Measurements from ENCODE around the gene AHI1. TPM values are rescaled to one million over a fixed set of nuclear protein-coding genes. Genes with fewer than 3 reads are reported as not detected.

AHI1 gene
- total and polyA plus RNA-seq, 2 donors (not counting 1 experiment from before 2014, with no cell fraction given) = 8.3 to 61.7 TPM

DNA sequence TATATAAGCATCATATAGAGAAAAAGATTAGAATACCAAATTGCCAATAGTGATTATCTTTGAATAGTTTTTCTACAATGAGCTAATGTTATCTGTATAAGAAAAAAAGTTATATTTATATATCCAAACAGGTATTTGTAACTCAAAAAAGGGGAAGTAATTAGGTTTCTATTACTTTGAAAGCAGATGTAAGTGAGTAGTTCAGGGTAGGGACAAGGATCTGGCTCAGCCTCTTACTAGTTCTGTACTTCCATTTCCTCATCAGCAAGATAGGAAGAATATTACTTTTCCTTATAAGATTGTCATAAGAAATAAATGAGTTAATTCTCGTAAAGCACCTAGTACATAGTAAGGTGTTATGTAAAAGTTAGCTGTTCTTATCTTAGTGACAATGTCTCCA is 32.2 kb downstream of the AHI1 start:
- Mint-ChIP-seq H3K4me3 (no peak overlapping the region), H3K27me3 (no peaks in the 10 kb centered on the region), H3K27ac (no peak overlapping the region), H3K4me1 (peaks cover 11% of the 10 kb centered on the region), H3K9me3 (ENCODE audit: insufficient read depth) (no peaks in the 10 kb centered on the region)
- no peaks in the 10 kb centered on the region for H3K36me3 ChIP-seq (replicated peaks in 1 of 2; ENCODE audit: control extremely low read depth in 1 of 2, control insufficient read depth in 1 of 2, extremely low read depth in 1 of 2, insufficient read depth in 2 of 2, low read length in 1 of 2)
- peak overlapping the region; percentile 5 for H3K4me2 ChIP-seq (replicated peaks; ENCODE audit: low read depth, low read length, poor library complexity, severe bottlenecking)
- no CpG with 5 or more reads among the region's 1 CpG for WGBS (ENCODE audit: insufficient coverage)
- DNase-seq (peak; percentile 49), ATAC-seq (ENCODE audit: low read depth) (peak; percentile 53)
- no peak overlapping the region for H3K9ac ChIP-seq (ENCODE audit: low read length)
- no peaks in the 10 kb centered on the region for H3K9me3 ChIP-seq (ENCODE audit: control extremely low read depth in 1 of 3, control insufficient read depth in 2 of 3, insufficient read depth in 1 of 3, low read length in 2 of 3)
- no peak overlapping the region for H2AFZ ChIP-seq (ENCODE audit: insufficient read depth, low read depth, low read length, poor library complexity, severe bottlenecking)
- H3K4me3 ChIP-seq (ENCODE audit: control extremely low read depth in 1 of 5, extremely low read depth in 1 of 5, insufficient read depth in 1 of 5, low read depth in 2 of 5, low read length in 4 of 5) = no peak overlapping the region
- H3K27ac ChIP-seq (ENCODE audit: low read length in 2 of 2) = no peak overlapping the region
- H4K20me1 ChIP-seq (ENCODE audit: control insufficient read depth, insufficient read depth, low read length, poor library complexity, severe bottlenecking) = peaks cover 7% of the 10 kb centered on the region
- intact Hi-C loops (cut with micrococcal nuclease) = no loop called here
- H3K27me3 ChIP-seq (replicated peaks in 1 of 4; ENCODE audit: control extremely low read depth in 1 of 4, control insufficient read depth in 3 of 4, insufficient read depth in 4 of 4, low read length in 3 of 4) = no peaks in the 10 kb centered on the region
- H3K4me1 ChIP-seq (ENCODE audit: control insufficient read depth in 2 of 2, insufficient read depth in 2 of 2, low read length in 2 of 2) = peaks cover 9 to 18% of the 10 kb centered on the region in 2 donors
- ChIA-PET CTCF (interaction anchor here (1.0 to 2.6 kb wide), 5 partner anchors 11 to 761 kb away, joined by 4 to 10 read pairs (median 5); partner anchors contain the start of gene AHI1), POLR2A (no interaction called here)
- TF ChIP-seq, protein P1, sequence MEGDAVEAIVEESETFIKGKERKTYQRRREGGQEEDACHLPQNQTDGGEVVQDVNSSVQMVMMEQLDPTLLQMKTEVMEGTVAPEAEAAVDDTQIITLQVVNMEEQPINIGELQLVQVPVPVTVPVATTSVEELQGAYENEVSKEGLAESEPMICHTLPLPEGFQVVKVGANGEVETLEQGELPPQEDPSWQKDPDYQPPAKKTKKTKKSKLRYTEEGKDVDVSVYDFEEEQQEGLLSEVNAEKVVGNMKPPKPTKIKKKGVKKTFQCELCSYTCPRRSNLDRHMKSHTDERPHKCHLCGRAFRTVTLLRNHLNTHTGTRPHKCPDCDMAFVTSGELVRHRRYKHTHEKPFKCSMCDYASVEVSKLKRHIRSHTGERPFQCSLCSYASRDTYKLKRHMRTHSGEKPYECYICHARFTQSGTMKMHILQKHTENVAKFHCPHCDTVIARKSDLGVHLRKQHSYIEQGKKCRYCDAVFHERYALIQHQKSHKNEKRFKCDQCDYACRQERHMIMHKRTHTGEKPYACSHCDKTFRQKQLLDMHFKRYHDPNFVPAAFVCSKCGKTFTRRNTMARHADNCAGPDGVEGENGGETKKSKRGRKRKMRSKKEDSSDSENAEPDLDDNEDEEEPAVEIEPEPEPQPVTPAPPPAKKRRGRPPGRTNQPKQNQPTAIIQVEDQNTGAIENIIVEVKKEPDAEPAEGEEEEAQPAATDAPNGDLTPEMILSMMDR (IDR thresholded peaks at IDR 0.05) = no peak
- TF ChIP-seq EZH2 (IDR thresholded peaks at IDR 0.05; ENCODE audit: borderline replicate concordance, insufficient read depth, low read depth, low read length, poor library complexity, severe bottlenecking) = no peak
- no peaks in the 10 kb centered on the region for H3K79me2 ChIP-seq (ENCODE audit: control insufficient read depth, insufficient read depth, low read length)

DNA sequence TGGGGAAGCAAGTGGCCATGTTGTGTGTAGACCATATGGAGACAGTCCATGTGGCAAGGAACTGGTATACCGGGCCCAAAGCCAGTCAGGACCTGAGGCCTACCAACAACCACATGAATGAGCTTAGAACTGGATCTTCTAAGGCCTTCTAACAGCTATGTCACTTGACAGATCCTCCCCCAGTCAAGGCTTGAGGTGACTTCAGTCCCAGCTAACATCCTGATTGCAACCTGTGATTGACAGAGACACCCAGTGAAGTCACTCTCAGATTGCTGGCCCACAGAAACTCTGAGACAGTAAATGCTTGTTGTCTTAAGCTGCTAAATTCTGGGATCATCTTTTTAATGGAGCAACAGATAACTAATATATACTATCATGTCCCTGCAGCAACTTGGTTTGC is 32.9 kb downstream of the AHI1 start:
- peaks cover 11% of the 10 kb centered on the region for H3K4me1 Mint-ChIP-seq
- ATAC-seq (ENCODE audit: low read depth) (no peak), DNase-seq (no peak)
- Histone ChIP-seq H4K20me1 (ENCODE audit: control insufficient read depth, insufficient read depth, low read length, poor library complexity, severe bottlenecking) (peaks cover 7% of the 10 kb centered on the region), H3K79me2 (ENCODE audit: control insufficient read depth, insufficient read depth, low read length) (no peaks in the 10 kb centered on the region), H3K9me3 (ENCODE audit: control extremely low read depth in 1 of 3, control insufficient read depth in 2 of 3, insufficient read depth in 1 of 3, low read length in 2 of 3) (no peaks in the 10 kb centered on the region), H3K27ac (ENCODE audit: low read length in 2 of 2) (no peak overlapping the region), H3K4me1 (ENCODE audit: control insufficient read depth in 2 of 2, insufficient read depth in 2 of 2, low read length in 2 of 2) (peaks cover 9 to 18% of the 10 kb centered on the region in 2 donors), H2AFZ (ENCODE audit: insufficient read depth, low read depth, low read length, poor library complexity, severe bottlenecking) (no peak overlapping the region), H3K4me2 (replicated peaks; ENCODE audit: low read depth, low read length, poor library complexity, severe bottlenecking) (no peak overlapping the region), H3K27me3 (replicated peaks in 1 of 4; ENCODE audit: control extremely low read depth in 1 of 4, control insufficient read depth in 3 of 4, insufficient read depth in 4 of 4, low read length in 3 of 4) (no peaks in the 10 kb centered on the region), H3K36me3 (replicated peaks in 1 of 2; ENCODE audit: control extremely low read depth in 1 of 2, control insufficient read depth in 1 of 2, extremely low read depth in 1 of 2, insufficient read depth in 2 of 2, low read length in 1 of 2) (no peaks in the 10 kb centered on the region), H3K4me3 (ENCODE audit: control extremely low read depth in 1 of 5, extremely low read depth in 1 of 5, insufficient read depth in 1 of 5, low read depth in 2 of 5, low read length in 4 of 5) (no peak overlapping the region), H3K9ac (ENCODE audit: low read length) (no peak overlapping the region)
- 100% methylated on average over 1 of the region's 1 CpG for WGBS (ENCODE audit: insufficient coverage)
- H3K27ac Mint-ChIP-seq = no peak overlapping the region
- no peaks in the 10 kb centered on the region for H3K27me3 Mint-ChIP-seq
- intact Hi-C loops (cut with micrococcal nuclease) = no loop called here
- H3K4me3 Mint-ChIP-seq = no peak overlapping the region
- TF ChIP-seq EZH2 (IDR thresholded peaks at IDR 0.05; ENCODE audit: borderline replicate concordance, insufficient read depth, low read depth, low read length, poor library complexity, severe bottlenecking) = no peak
- TF ChIP-seq, protein P1 (IDR thresholded peaks at IDR 0.05) = no peak
- ChIA-PET POLR2A (no interaction called here), CTCF (interaction anchor here (1.0 to 2.6 kb wide), 5 partner anchors 10 to 762 kb away, joined by 4 to 10 read pairs (median 5); partner anchors contain the start of gene AHI1)
- H3K9me3 Mint-ChIP-seq (ENCODE audit: insufficient read depth) = no peaks in the 10 kb centered on the region

All from B cell (primary cell).